Heart left ventricle (tissue), 16 donors: Measurements from ENCODE around the gene RPS15. TPM values are rescaled to one million over a fixed set of nuclear protein-coding genes. Genes with fewer than 3 reads are reported as not detected.

Source experiments
- ATAC-seq, 4 donors: fragments of 200-7000 bp; cut with Tn5 transposase; one replicate each; pipeline ENCODE4 v1.9.1; 2020 to 2022; ENCODE audit warnings: moderate library complexity in 4 of 4, mild to moderate bottlenecking in 3 of 4, moderate number of reproducible peaks in 1 of 4
- DNase-seq, 5 donors: peaks; one replicate each; pipeline ENCODE4 v3.0.0-alpha.2; 2020
- H3K27ac ChIP-seq, 12 donors: fragments of 200-600 bp; sonication (generic) in 4 of 12; one replicate each; pipeline versions ENCODE4 v1.5.0 to v1.8.0; 2016 to 2022; ENCODE audit warnings: mild to moderate bottlenecking in 2 of 12
- H3K27me3 ChIP-seq, 9 donors: fragments of 200-600 bp; sonication (generic) in 2 of 9; one replicate each; pipeline versions ENCODE4 v1.5.1 to v1.8.0; 2016 to 2022; ENCODE audit warnings: mild to moderate bottlenecking in 3 of 9
- H3K36me3 ChIP-seq, 9 donors: fragments of 200-600 bp; sonication (generic) in 2 of 9; one replicate each; pipeline versions ENCODE4 v1.5.0 to v1.8.0; 2018 to 2022; ENCODE audit warnings: mild to moderate bottlenecking in 2 of 9
- H3K4me1 ChIP-seq, 12 donors: fragments of 200-600 bp; sonication (generic) in 4 of 12; one replicate each; pipeline versions ENCODE4 v1.5.0 to v1.8.0; 2016 to 2022; ENCODE audit warnings: mild to moderate bottlenecking in 3 of 12
- H3K4me3 ChIP-seq, 12 donors: fragments of 200-600 bp; sonication (generic) in 4 of 12; one replicate each; pipeline versions ENCODE4 v1.5.0 to v1.8.0; 2017 to 2022; ENCODE audit warnings: mild to moderate bottlenecking in 9 of 12, moderate library complexity in 4 of 12
- H3K9me3 ChIP-seq, 12 donors: fragments of 200-600 bp; sonication (generic) in 4 of 12; one replicate each; pipeline versions ENCODE4 v1.5.0 to v1.8.0; 2016 to 2022; ENCODE audit warnings: mild to moderate bottlenecking in 1 of 12
- CTCF ChIP-seq, 12 donors: fragments of 200-600 bp; sonication (generic) in 4 of 12; IDR thresholded peaks; one replicate each; pipeline versions ENCODE4 v1.5.0 to v1.8.0; 2018 to 2022; ENCODE audit warnings: antibody characterized with exemption in 12 of 12, mild to moderate bottlenecking in 5 of 12
- POLR2A ChIP-seq, 2 donors: fragments of 450-650 bp; IDR thresholded peaks; one replicate each; pipeline ENCODE4 v1.6.1; 2017; ENCODE audit warnings: antibody characterized with exemption in 2 of 2, mild to moderate bottlenecking in 2 of 2, moderate library complexity in 2 of 2
- WGBS, 4 donors: extraction: QIAGEN DNeasy Blood & Tissue Kit in 2 of 4; methylation state at CpG; one replicate each; pipeline versions ENCODE4 v1.1.5 to v1.1.7; 2013 to 2018; 5-methylcytosine and 5-hydroxymethylcytosine counted together
- intact Hi-C, 10 donors: fragments of 100-400 bp; cut with DNase I; formaldehyde crosslinking; loops; one replicate each; pipeline versions ENCODE4 v1.11.1 to v1.14.2; 2022
- polyA plus RNA-seq, 2 donors: library from polyadenylated mRNA; stranded (reverse); fragments of 200-250 nt; gene quantifications; one replicate each; pipeline ENCODE4 v1.2.3, GENCODE V29; 2013
- total RNA-seq, 9 donors: library from RNA; depleted of rRNA in 2 of 9; stranded (reverse); fragments of >200 nt in 2 of 9; fragmentation: NEBNext Ultra II Directional in 3 of 9; extraction: Animal tissue kit (Norgen Biotek cat#: 25700) in 3 of 9; gene quantifications; one replicate each; pipeline versions ENCODE4 v1.1.0 to v1.2.4, GENCODE V29; 2016 to 2023
- donor health status: ischemic (EF 13 %, LVEDD 7.1; RV severe dilation, severe dysfunction).
- donor health status: healthy with polysubstance abuse.
- donor health status: DM: no; HTN: yes; CAD: no.
- donor health status: DM: no; HTN: no; CAD: no.
- donor health status: ischemic (EF 25% LVEDD 6.9; RV normal size, moderate dysfunction).
- donor health status: ischemic (EF 25% LVEDD 5.7; RV mildly dilated, moderate dysfunction).
- donor health status: healthy.
- donor health status: DM: yes; HTN: yes; CAD: no.
- donor health status: ischemic (EF 35%, LVEDD 5.7; RV mildly dilated, moderate dysfunction).
- donor health status: nonischemic (EF 11% LVEDD 7.7; RV severe dilation, severe dysfunction).
- donor health status: DM: yes; HTN: yes; CAD: no.
- donor health status: PGD.
- donor health status: ischemic (EF 29% LVEDD 5.4; RV normal size, mild dysfunction).
- donor health status: nonischemic (EF 23%, LVEDD 6.1; RV moderate dilation, normal function).

The RPS15 gene
- total and polyA plus RNA-seq, 11 donors = 468 to 2,683 (median 679) TPM

- 74 to 80% (median 77%) methylated on average over 22 to 36 of the region's 36 CpGs for WGBS, 4 donors
- DNase-seq (peak in 1 of 5 donors; percentile 6), ATAC-seq (no peak)
- H3K9me3 ChIP-seq = no peaks in the 10 kb centered on the region
- H3K36me3 ChIP-seq = peaks cover 0 to 38% (median 12%) of the 10 kb centered on the region in 9 donors
- H3K4me3 ChIP-seq = no peak overlapping the region
- peak overlapping the region in 2 of 12 donors; percentile 37 to 42 for H3K27ac ChIP-seq
- H3K4me1 ChIP-seq = peaks cover 33 to 93% (median 84%) of the 10 kb centered on the region in 12 donors
- TF ChIP-seq CTCF (IDR thresholded peaks at IDR 0.05) (no peak), POLR2A (IDR thresholded peaks at IDR 0.05) (no peak)
- intact Hi-C loops = no loop called here
- H3K27me3 ChIP-seq = no peaks in the 10 kb centered on the region
Observed at GRCh38 chr19:1412995-1413800, 25.0 kb upstream of the RPS15 start.

GRCh38 chr19:1416014-1416841, 22.0 kb upstream of the RPS15 start:
- no peaks in the 10 kb centered on the region for H3K27me3 ChIP-seq
- peak overlapping the region; percentile 48 to 82 (median 64) for H3K27ac ChIP-seq
- no peak for TF ChIP-seq POLR2A (IDR thresholded peaks at IDR 0.05)
- no peak for TF ChIP-seq CTCF (IDR thresholded peaks at IDR 0.05)
- H3K36me3 ChIP-seq = peaks cover 0 to 54% (median 31%) of the 10 kb centered on the region in 9 donors
- H3K9me3 ChIP-seq = no peaks in the 10 kb centered on the region
- peak overlapping the region in 6 of 12 donors; percentile 0 to 35 (median 21) for H3K4me3 ChIP-seq
- H3K4me1 ChIP-seq = peaks cover 13 to 82% (median 68%) of the 10 kb centered on the region in 12 donors
- intact Hi-C loops = no loop called here
- ATAC-seq = no peak
- 55 to 66% (median 59%) methylated on average over 14 to 28 of the region's 28 CpGs for WGBS, 4 donors
- no peak for DNase-seq

GRCh38 chr19:1417145-1417544, 21.1 kb upstream of the RPS15 start:
- H3K27ac ChIP-seq = peak overlapping the region in 1 of 12 donors; percentile 82
- WGBS, 4 donors = 82 to 88% (median 85%) methylated on average over 20 to 21 of the region's 21 CpGs
- H3K4me1 ChIP-seq = peaks cover 10 to 73% (median 59%) of the 10 kb centered on the region in 12 donors
- intact Hi-C loops = no loop called here
- H3K36me3 ChIP-seq = peaks cover 0 to 63% (median 40%) of the 10 kb centered on the region in 9 donors
- DNase-seq (no peak), ATAC-seq (no peak)
- no peak overlapping the region for H3K4me3 ChIP-seq
- H3K27me3 ChIP-seq = no peaks in the 10 kb centered on the region
- no peaks in the 10 kb centered on the region for H3K9me3 ChIP-seq
- TF ChIP-seq CTCF (IDR thresholded peaks at IDR 0.05) (no peak), POLR2A (IDR thresholded peaks at IDR 0.05) (no peak)
